GM18520 (cell line): ENCODE measurements around the gene ADGRF3.
"Not testable (repeated sequence)": the region's sequence is repeated elsewhere in the genome, so short reads cannot be mapped to it uniquely, and the experiment has no call there.

Experiments
- ATAC-seq: cut with Tn5 transposase; IDR thresholded peaks from one replicate; pipeline ENCODE4 v1.9.1; 2021; ENCODE audit not compliant: unreplicated experiment

The ADGRF3 gene

GRCh38 chr2:26351375-26352090 lies 4.9 kb upstream of the ADGRF3 start:
- ATAC-seq = no peak

DNA sequence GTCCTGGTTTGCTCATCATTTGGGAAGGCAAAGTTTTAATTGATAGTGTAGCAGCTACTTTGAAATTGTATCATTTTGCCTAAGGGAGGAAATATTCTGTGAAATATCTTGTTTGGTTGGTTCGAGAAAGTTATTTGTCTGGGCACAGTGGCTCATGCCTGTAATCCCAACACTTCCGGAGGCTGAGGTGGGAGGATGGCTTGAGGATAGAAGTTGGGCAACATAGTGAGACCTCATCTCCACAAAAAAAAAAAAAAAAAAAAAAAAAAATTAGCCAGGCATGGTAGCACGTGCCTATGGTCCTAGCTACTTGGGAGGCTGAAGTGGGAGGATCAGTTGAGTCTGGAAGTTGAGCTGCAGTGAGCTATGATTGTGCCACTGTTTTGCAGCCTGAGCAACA lies 3.1 kb upstream of the ADGRF3 start:
- no peak for ATAC-seq

GRCh38 chr2:26347286-26347865 lies 787 bp upstream of the ADGRF3 start:
- ATAC-seq = no peak

- ATAC-seq = peak; percentile 95
Observed at GRCh38 chr2:26345545-26346453, 790 bp downstream of the ADGRF3 start, which contains the start of gene SELENOI. Gene SELENOI (plus strand): TSS chr2:26346143. CDS start chr2:26346233, 90 bp downstream.

- ATAC-seq = no peak
Observed at GRCh38 chr2:26345283-26345544, 1.4 kb downstream of the ADGRF3 start.

DNA sequence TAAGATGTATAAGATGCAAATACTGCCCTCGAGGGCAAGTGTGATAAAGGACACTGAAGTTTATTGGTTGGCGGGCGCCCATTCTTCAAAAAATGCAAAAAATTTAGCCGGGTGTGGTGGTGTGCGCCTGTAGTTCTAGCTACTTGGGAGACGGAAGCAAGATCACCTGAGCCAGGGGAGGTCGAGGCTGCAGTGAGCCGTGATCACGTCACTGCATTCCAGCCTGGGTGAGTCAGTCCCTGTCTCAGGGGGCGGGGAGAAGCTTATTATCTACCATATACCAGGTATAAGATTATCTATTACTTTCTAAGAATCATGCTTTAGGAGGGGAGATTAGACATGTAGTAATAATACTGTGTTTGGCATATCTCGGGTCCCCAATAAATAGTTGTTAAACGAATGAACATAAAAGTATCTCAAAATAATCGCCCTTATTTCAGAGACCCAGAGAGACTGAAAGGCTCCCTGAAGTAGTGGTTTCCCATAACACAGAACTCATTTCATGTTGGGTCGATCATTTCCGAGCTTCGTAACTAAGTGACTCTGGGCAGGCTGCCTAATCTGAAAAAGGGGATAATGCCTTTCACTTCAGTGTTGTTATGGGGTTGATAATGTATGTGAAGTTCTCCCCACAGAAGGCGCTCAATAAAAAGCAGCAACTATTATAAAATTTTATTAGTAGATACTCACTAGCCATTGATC lies 1.9 kb downstream of the ADGRF3 start:
- ATAC-seq = no peak

GRCh38 chr2:26340831-26341230 lies 5.8 kb downstream of the ADGRF3 start:
- ATAC-seq = no peak

GRCh38 chr2:26337298-26337697 lies 9.3 kb downstream of the ADGRF3 start:
- ATAC-seq = no peak

GRCh38 chr2:26336719-26337118 lies 9.9 kb downstream of the ADGRF3 start:
- no peak for ATAC-seq

DNA sequence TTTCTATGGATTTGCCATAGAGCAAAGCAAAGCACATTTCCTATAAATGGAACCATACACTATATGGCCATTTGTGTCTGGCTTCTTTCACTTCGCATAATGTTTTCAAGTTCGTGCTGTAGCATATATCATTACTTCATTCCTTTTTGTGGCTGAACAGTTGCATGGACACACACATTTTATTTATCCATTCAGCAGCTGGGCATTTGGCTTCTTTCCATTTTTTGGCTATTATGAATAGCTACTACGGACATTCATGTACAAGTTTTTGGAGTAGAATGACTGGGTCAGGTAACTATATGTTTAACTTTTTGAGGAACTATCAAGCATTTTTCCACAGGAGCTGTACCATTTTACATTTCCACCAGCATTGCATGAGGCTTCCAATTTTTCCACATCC lies 11.4 kb downstream of the ADGRF3 start:
- no peak for ATAC-seq

DNA sequence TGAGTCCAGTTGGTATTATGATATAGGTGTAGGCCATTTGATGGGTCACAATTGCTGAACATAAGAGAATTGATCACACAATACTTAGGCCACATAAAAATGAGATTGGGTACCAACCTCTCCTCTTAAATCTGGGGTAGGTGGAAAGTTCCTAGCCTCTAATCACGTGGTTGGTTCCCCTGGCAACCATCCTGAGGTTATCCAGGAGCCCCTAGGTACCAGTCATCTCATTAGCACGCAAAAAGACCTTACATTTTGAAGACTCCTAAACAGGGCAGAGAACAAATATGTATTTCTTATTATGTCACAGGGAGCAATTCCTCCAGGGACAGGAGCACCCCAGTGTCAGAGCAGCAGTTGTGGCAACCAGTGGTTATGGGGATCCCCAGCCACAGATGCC lies 13.3 kb downstream of the ADGRF3 start:
- ATAC-seq = no peak

GRCh38 chr2:26331321-26331720 lies 15.3 kb downstream of the ADGRF3 start:
- not testable (repeated sequence) for ATAC-seq

GRCh38 chr2:26330604-26331003 lies 16.0 kb downstream of the ADGRF3 start:
- ATAC-seq = no peak

- no peak for ATAC-seq
Observed at GRCh38 chr2:26330114-26330549, 16.5 kb downstream of the ADGRF3 start.

GRCh38 chr2:26329083-26329482 lies 17.5 kb downstream of the ADGRF3 start:
- ATAC-seq = not testable (repeated sequence)

DNA sequence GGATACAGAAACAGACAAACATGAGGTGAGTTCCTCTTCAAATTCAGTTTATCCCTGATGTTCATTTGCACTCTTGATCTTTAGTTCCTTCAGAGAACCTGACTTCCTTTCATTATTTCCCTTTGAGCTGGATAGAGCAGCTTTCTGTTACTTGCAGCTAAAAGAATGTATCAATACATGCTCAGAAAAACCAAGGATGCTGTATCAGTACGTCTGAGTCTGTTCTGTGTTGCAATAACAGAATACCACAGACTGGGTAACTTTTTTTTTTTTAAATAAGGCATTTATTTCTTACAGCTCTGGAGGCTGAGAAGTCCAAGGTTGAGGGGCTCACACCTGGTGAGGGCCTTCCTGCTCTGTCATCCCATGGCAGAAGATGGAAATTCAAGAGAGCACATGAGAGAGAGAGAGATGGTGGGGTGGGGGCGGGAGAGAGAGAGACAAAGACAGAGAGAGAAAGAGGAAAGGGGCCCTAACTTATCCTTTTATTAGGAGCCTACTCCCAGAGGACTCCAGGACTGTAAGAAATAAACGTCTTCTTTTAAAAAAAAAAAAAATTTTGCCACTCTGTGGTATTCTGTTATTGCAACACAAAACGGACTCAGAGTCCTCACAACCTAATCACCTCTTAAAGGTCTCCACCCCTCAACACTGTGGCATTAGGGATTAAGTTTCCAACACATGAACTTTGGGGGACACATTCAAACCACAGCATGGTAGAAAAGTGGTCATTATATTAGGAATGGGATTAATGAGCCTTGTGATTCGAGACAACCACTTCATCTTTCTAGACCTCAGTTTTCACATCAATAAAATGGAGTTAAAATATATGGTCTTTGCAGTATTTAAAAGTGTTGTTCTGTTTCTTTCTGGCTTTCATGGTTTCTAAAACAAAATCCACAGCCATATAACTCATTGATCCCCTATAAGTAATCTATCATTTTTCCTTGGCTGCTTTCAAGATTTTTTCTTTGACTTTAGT lies 19.0 kb downstream of the ADGRF3 start:
- ATAC-seq = no peak

DNA sequence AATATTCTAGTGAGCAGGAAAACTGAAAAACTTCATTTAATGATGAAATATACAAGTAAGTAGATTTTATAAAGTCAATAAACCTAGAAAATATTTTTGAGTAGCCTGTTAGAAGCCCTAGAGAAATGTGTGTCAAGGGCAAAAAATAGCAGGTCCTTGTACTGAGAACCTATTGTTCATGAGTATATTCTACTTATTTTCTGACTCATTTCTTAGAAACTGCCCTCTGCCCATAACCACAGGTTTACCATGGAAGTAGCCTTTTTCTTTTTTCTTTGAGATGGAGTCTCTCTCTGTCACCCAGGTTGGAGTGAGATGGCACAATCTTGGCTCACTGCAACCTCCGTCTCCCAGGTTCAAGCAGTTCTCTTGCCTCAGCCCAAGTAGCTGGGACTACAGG lies 20.1 kb downstream of the ADGRF3 start:
- no peak for ATAC-seq

- no peak for ATAC-seq
Observed at GRCh38 chr2:26325851-26326250, 20.7 kb downstream of the ADGRF3 start.

GRCh38 chr2:26324903-26325302 lies 21.7 kb downstream of the ADGRF3 start:
- no peak for ATAC-seq

- ATAC-seq = not testable (repeated sequence)
Observed at GRCh38 chr2:26324479-26324878, 22.1 kb downstream of the ADGRF3 start.
